ENCODE results near the gene GALNT6. TPM values are rescaled to one million over a fixed set of nuclear protein-coding genes. Genes with fewer than 3 reads are reported as not detected.

Gene GALNT6
- total and polyA plus RNA-seq, 9 of the 15 experiments (the other 6 are each of a cell fraction or from before 2014, with no cell fraction given) = 1.5 to 8.6 (median 5.1) TPM

DNA sequence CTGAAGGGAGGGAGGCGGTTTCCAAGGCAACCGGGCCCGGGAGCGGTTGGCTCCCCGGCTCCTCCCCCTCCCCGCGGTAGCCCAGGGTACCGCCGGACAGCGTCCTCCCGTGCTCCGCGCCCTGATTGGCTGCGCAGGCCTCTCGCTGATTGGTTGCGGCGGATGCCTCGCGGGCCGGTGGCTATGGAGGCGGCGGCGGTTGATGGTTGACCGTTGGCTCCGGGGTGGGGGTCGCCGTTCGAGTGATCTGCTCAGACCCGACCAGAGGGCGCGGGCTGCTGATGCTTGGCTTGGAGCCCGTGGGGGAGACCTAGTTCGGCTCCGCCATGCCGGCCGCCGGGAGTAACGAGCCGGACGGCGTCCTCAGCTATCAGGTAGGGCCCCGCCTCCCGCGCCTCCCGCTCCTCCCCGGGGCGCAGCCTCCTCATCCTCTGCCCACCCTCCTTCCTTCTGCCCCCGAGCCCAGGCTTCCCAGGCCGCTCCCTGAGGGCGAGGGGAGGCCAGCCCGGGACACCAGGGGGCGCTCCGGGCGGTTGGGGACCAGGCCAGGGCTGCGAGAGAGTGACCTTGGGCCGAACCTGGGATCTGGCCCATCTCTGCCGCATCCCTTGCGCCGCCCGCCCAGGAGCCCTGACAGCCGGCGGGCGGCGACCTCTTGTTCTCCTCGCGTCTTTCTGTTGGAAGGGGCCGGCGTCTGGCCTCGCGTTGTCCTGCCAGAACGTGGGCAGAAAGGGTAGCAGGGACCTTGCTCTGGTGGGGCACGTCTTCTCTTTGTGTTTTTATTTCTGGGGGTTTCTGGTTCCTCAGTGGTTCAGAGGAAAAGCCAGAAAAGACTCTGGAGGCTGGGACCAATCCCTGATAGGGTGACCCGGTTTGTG lies 33.7 kb upstream of the GALNT6 start, which contains the start of gene SLC4A8 (continued):
- TF ChIP-seq HMGN3 (IDR thresholded peaks at IDR 0.05; ENCODE audit: borderline replicate concordance, extremely low read depth, insufficient read length, low read depth, low read length) (peak; percentile 36), STAG1 (CRISPR knock-in tag; IDR thresholded peaks at IDR 0.05; ENCODE audit: borderline replicate concordance) (peak; percentile 34; the same call in 1 of the 2 replicates), CHCHD3 (CRISPR knock-in tag; IDR thresholded peaks at IDR 0.05) (no peak), CXXC5 (CRISPR knock-in tag; IDR thresholded peaks at IDR 0.05) (peak; percentile 47)
- TF ChIP-seq, protein P1, sequence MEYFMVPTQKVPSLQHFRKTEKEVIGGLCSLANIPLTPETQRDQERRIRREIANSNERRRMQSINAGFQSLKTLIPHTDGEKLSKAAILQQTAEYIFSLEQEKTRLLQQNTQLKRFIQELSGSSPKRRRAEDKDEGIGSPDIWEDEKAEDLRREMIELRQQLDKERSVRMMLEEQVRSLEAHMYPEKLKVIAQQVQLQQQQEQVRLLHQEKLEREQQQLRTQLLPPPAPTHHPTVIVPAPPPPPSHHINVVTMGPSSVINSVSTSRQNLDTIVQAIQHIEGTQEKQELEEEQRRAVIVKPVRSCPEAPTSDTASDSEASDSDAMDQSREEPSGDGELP (CRISPR knock-in tag; IDR thresholded peaks at IDR 0.05; ENCODE audit: borderline replicate concordance) = peak; percentile 41; the same call in 1 of the 2 replicates

DNA sequence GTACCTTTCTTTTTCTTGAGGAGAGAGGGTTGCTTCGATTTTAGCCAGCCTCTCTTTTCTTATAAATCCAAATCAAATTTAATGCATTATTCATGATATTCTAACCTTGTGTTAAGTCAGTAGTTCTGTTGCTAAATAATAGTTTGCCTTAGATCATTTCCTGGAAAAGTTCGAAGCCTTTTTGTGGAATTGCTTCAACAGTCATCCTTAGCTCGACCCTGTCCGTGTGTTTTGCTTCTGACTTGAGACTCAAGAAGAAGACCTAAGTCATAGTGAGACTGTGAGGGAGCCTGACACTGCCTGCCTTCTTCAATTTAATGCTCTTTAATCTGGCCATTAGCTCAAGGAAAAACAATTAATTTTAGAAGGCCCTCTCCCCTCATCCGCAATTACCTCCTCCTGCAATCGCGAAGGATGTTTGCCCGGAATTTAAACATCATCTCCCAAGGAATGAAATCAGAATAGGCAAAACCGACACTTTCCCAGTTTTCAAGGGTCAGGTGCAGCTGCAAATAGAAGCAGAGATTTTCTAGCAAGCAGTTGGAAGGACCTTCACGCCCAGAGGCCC lies 33.0 kb upstream of the GALNT6 start:
- no peak overlapping the region for H3K4me2 ChIP-seq (ENCODE audit: insufficient read depth, low read length)
- H3K79me2 ChIP-seq (ENCODE audit: control insufficient read depth, insufficient read depth, low read length) = no peaks in the 10 kb centered on the region
- H3K27ac ChIP-seq (ENCODE audit: extremely low read depth, low read depth, low read length) = no peak overlapping the region
- no peaks in the 10 kb centered on the region for H3K36me3 ChIP-seq (ENCODE audit: control insufficient read depth, insufficient read depth, low read length)
- H3K9me1 ChIP-seq (ENCODE audit: control insufficient read depth, insufficient read depth, low read length) = no peaks in the 10 kb centered on the region
- no peak overlapping the region for H3K4me3 ChIP-seq
- H3K27me3 ChIP-seq (ENCODE audit: control insufficient read depth in 2 of 2, insufficient read depth in 2 of 2, low read length in 2 of 2) = peaks cover 8 to 17% of the 10 kb centered on the region in 2 experiments; a peak in 4 of 5 replicates
- no peak overlapping the region for H3K9ac ChIP-seq (ENCODE audit: insufficient read depth in 1 of 2, low read depth in 2 of 2, low read length in 2 of 2)
- intact Hi-C loops (cut with micrococcal nuclease) = loop anchor here (5.0 kb wide), 1 partner anchor 398 kb away; no protein-coding TSS in a partner anchor
- H3K9me3 ChIP-seq (replicated peaks; ENCODE audit: control insufficient read depth, insufficient read depth, low read depth, low read length) = no peaks in the 10 kb centered on the region
- ChIA-PET POLR2A (interaction anchor here (0.6 to 1.6 kb wide), 2 partner anchors 12 to 834 kb away, joined by 4 to 5 read pairs; no protein-coding TSS in a partner anchor), CTCF (ENCODE audit: low intra/inter-chr PET ratio) (interaction anchor here (0.7 to 1.9 kb wide), 3 partner anchors 35 to 107 kb away, joined by 3 to 5 read pairs (median 3); no protein-coding TSS in a partner anchor)
- no peak for ATAC-seq
- BruUV-seq (replicated peaks) = no TSS peak
- no peak for DNase-seq (ENCODE audit: extremely low read depth in 1 of 4, low spot score in 3 of 4)
- no peak for FAIRE-seq
- TF ChIP-seq CSDE1 (IDR thresholded peaks at IDR 0.05) (0 out of 4 replicates have a peak, but pooled peaks of 1 of the 2 experiments have one; percentile 37), TBL1XR1 (IDR thresholded peaks at IDR 0.05; ENCODE audit: low read length in 2 of 2) (no peak)
- H3K4me1 ChIP-seq (replicated peaks in 1 of 2; ENCODE audit: control insufficient read depth in 2 of 2, insufficient read depth in 2 of 2, low read length in 2 of 2) = peaks cover 0 to 9% of the 10 kb centered on the region in 2 experiments; a peak in 2 of 5 replicates
- H2AFZ ChIP-seq (ENCODE audit: low read depth, low read length) = no peak overlapping the region
- in situ Hi-C loops (cut with MboI) = loop anchor here (25.0 kb wide), 1 partner anchor 588 kb away; the partner anchor contains the start of gene TAMALIN
- 24% methylated on average over 10 of the region's 10 CpGs for WGBS (ENCODE audit: insufficient coverage, low coverage, missing lambda C conversion rate)
- peaks cover 5% of the 10 kb centered on the region; the same call in 1 of the 2 replicates for H4K20me1 ChIP-seq (replicated peaks; ENCODE audit: control insufficient read depth, insufficient read depth, low read length)
